Measurements from ENCODE around the gene WHRN.

DNA sequence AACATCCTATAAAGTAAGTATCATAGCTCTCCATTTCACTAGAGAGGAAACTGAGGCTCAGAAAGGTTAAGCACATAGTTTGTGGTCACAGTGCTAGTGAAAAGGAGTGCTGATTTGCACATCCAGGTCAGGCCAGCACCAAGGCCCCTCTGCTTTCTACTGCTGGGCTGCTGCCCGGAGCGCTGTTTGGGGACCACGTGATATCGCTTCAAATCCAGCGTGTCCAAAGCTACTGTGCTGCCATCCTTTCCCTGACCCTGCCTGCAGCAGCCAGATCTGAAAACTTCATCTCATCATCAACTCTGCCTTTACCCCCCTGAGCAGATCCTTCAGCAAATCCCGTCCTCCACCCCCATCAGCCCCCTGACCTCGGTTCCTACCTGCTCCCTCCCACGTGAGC lies 76.8 kb downstream of the WHRN start:
- no peak for TF ChIP-seq ZMAT4 (CRISPR knock-in tag; IDR thresholded peaks at IDR 0.05)
- TF ChIP-seq TEAD4 (CRISPR knock-in tag; IDR thresholded peaks at IDR 0.05), result no peak
- TF ChIP-seq MAX (CRISPR knock-in tag; IDR thresholded peaks at IDR 0.05), result no peak
- TF ChIP-seq, protein P1, sequence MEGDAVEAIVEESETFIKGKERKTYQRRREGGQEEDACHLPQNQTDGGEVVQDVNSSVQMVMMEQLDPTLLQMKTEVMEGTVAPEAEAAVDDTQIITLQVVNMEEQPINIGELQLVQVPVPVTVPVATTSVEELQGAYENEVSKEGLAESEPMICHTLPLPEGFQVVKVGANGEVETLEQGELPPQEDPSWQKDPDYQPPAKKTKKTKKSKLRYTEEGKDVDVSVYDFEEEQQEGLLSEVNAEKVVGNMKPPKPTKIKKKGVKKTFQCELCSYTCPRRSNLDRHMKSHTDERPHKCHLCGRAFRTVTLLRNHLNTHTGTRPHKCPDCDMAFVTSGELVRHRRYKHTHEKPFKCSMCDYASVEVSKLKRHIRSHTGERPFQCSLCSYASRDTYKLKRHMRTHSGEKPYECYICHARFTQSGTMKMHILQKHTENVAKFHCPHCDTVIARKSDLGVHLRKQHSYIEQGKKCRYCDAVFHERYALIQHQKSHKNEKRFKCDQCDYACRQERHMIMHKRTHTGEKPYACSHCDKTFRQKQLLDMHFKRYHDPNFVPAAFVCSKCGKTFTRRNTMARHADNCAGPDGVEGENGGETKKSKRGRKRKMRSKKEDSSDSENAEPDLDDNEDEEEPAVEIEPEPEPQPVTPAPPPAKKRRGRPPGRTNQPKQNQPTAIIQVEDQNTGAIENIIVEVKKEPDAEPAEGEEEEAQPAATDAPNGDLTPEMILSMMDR (IDR thresholded peaks at IDR 0.05), result no peak
- no peak for TF ChIP-seq NR1H2 (CRISPR knock-in tag; IDR thresholded peaks at IDR 0.05)
- no peak for TF ChIP-seq CREB1 (CRISPR knock-in tag; IDR thresholded peaks at IDR 0.05)
